Stimulated activated CD4-positive, alpha-beta T cell treated with anti-CD3 and anti-CD28 coated beads, Interleukin-15, amount 100 ng/mL, for 24 hours (primary cell): Measurements from ENCODE around the gene TFAP2A.

ENCODE experiments used
- DNase-seq: peaks from one replicate; pipeline ENCODE4 v3.0.0-alpha.2; 2020

The TFAP2A gene

GRCh38 chr6:10414756-10415616, at the start of gene TFAP2A:
TSS of gene TFAP2A (minus strand) at chr6:10415074. CDS start at chr6:10414991, 83 bp downstream.
- no peak for DNase-seq

GRCh38 chr6:10463491-10464481, 48.9 kb upstream of the TFAP2A start:
- no peak for DNase-seq

- DNase-seq, result no peak
Observed at GRCh38 chr6:10463040-10463439, 48.2 kb upstream of the TFAP2A start.

- DNase-seq, result no peak
Observed at GRCh38 chr6:10461850-10462249, 47.0 kb upstream of the TFAP2A start.

- DNase-seq, result no peak
Observed at GRCh38 chr6:10460096-10460495, 45.2 kb upstream of the TFAP2A start.

- DNase-seq, result no peak
Observed at GRCh38 chr6:10458287-10458686, 43.4 kb upstream of the TFAP2A start.

- no peak for DNase-seq
Observed at GRCh38 chr6:10453596-10453995, 38.7 kb upstream of the TFAP2A start.

GRCh38 chr6:10451828-10452509, 37.1 kb upstream of the TFAP2A start:
- no peak for DNase-seq

GRCh38 chr6:10451394-10451793, 36.5 kb upstream of the TFAP2A start:
- DNase-seq, result no peak

- DNase-seq, result no peak
Observed at GRCh38 chr6:10449751-10450150, 34.9 kb upstream of the TFAP2A start.

GRCh38 chr6:10448096-10448495, 33.2 kb upstream of the TFAP2A start:
- DNase-seq, result no peak

GRCh38 chr6:10446548-10446947, 31.7 kb upstream of the TFAP2A start:
- DNase-seq, result no peak

GRCh38 chr6:10441655-10442009, 26.8 kb upstream of the TFAP2A start:
- no peak for DNase-seq

- no peak for DNase-seq
Observed at GRCh38 chr6:10441004-10441654, 26.3 kb upstream of the TFAP2A start.

GRCh38 chr6:10437891-10438290, 23.0 kb upstream of the TFAP2A start:
- no peak for DNase-seq

- DNase-seq, result no peak
Observed at GRCh38 chr6:10434235-10434634, 19.4 kb upstream of the TFAP2A start.

- DNase-seq, result no peak
Observed at GRCh38 chr6:10433322-10433721, 18.4 kb upstream of the TFAP2A start.

- DNase-seq, result no peak
Observed at GRCh38 chr6:10431423-10432164, 16.7 kb upstream of the TFAP2A start.

- no peak for DNase-seq
Observed at GRCh38 chr6:10429638-10430427, 15.0 kb upstream of the TFAP2A start.

GRCh38 chr6:10426781-10427279, 12.0 kb upstream of the TFAP2A start:
- no peak for DNase-seq
